HepG2 (cell line): ENCODE data around the gene FCER1G. TPM values are rescaled to one million over a fixed set of nuclear protein-coding genes. Genes with fewer than 3 reads are reported as not detected.
A peak's percentile ranks its signal among the peaks of the same experiment; 100 is the strongest.

Experiments
- CSRNP1 ChIP-seq: sonication (generic); formaldehyde crosslinking; IDR thresholded peaks from 2 replicates; pipeline ENCODE4 v1.8.1; 2023; ENCODE audit warnings: mild to moderate bottlenecking, missing genetic modification reagents
- HDAC1 ChIP-seq: sonication (generic); formaldehyde crosslinking; IDR thresholded peaks from 2 replicates; pipeline ENCODE4 v1.5.1; 2020; ENCODE audit warnings: mild to moderate bottlenecking, missing genetic modification reagents
- HHEX ChIP-seq: IDR thresholded peaks from 2 replicates; pipeline ENCODE4 v1.6.1; 2016; ENCODE audit warnings: control low read depth
- HNF4A ChIP-seq: sonication (generic); formaldehyde crosslinking; IDR thresholded peaks from 2 replicates; pipeline ENCODE4 v1.4.0; 2020; ENCODE audit warnings: missing genetic modification reagents
- RNF2 ChIP-seq: fragments of 450-650 bp; conservative IDR thresholded peaks from 2 replicates; pipeline ENCODE4 v1.6.1; 2016; ENCODE audit warnings: low read depth
- UBTF ChIP-seq: sonication (generic); formaldehyde crosslinking; IDR thresholded peaks from 2 replicates; pipeline ENCODE4 v1.4.0; 2020; ENCODE audit warnings: mild to moderate bottlenecking, missing genetic modification reagents
- ZBTB34 ChIP-seq: sonication (generic); formaldehyde crosslinking; IDR thresholded peaks from 2 replicates; pipeline ENCODE4 v1.8.0; 2022; ENCODE audit warnings: mild to moderate bottlenecking, missing genetic modification reagents
- ZIK1 ChIP-seq: sonication (generic); formaldehyde crosslinking; IDR thresholded peaks from 2 replicates; pipeline ENCODE4 v1.5.0; 2020; ENCODE audit warnings: mild to moderate bottlenecking, low read depth, missing genetic modification reagents, borderline replicate concordance
- ZNF331 ChIP-seq: sonication (generic); formaldehyde crosslinking; IDR thresholded peaks from 2 replicates; pipeline ENCODE4 v1.4.0; 2020; ENCODE audit warnings: missing genetic modification reagents
- ZNF556 ChIP-seq: sonication (generic); formaldehyde crosslinking; IDR thresholded peaks from 2 replicates; pipeline ENCODE4 v1.4.0; 2020; ENCODE audit warnings: mild to moderate bottlenecking, missing genetic modification reagents, borderline replicate concordance
- ZNF710 ChIP-seq: sonication (generic); formaldehyde crosslinking; IDR thresholded peaks from 2 replicates; pipeline ENCODE4 v1.5.0; 2020; ENCODE audit warnings: mild to moderate bottlenecking, missing genetic modification reagents, borderline replicate concordance
- ZNF816 ChIP-seq: sonication (generic); formaldehyde crosslinking; IDR thresholded peaks from 2 replicates; pipeline ENCODE4 v1.8.0; 2022; ENCODE audit warnings: missing genetic modification reagents, mild to moderate bottlenecking, borderline replicate concordance
- polyA plus RNA-seq, 8 experiments: library from polyadenylated mRNA; depleted of rRNA in 3 of 8; stranded (reverse) in 7 of 8; unstranded in 1 of 8; fragments of >200 nt; fragmentation: Illumina TruSeq in 4 of 8; extraction: Trizol in 4 of 8; gene quantifications; 2 replicates each; pipeline versions ENCODE4 v1.2.1 to v1.2.3, GENCODE V29; 2011 to 2016; ENCODE audit warnings: low read depth in 4 of 8, missing spikeins in 1 of 8, mixed read lengths in 1 of 8; ENCODE audit not compliant: insufficient read depth in 1 of 8
- total RNA-seq, 5 experiments: library from RNA; depleted of rRNA; stranded (reverse); fragments of >200 nt; fragmentation: Illumina TruSeq; extraction: Trizol; gene quantifications; 2 replicates each; pipeline ENCODE4 v1.2.3, GENCODE V29; 2016; ENCODE audit warnings: low read depth in 1 of 5
- TF ChIP-seq, protein P1 (sequence below), 2 experiments: sonication (generic) in 1 of 2; formaldehyde crosslinking in 1 of 2; IDR thresholded peaks; 2 replicates each; pipeline versions ENCODE4 v1.4.0 to v1.6.1; 2016 to 2020; ENCODE audit warnings: borderline replicate concordance in 1 of 2, low read depth in 1 of 2, mild to moderate bottlenecking in 1 of 2, missing genetic modification reagents in 1 of 2

FCER1G gene
- total and polyA plus RNA-seq, 2 of the 13 experiments (the other 11 are each of a cell fraction or from before 2014, with no cell fraction given), result 1.3 to 6.4 TPM

GRCh38 chr1:161223805-161224694, 9.0 kb downstream of the FCER1G start (continued):
- TF ChIP-seq, protein P1, sequence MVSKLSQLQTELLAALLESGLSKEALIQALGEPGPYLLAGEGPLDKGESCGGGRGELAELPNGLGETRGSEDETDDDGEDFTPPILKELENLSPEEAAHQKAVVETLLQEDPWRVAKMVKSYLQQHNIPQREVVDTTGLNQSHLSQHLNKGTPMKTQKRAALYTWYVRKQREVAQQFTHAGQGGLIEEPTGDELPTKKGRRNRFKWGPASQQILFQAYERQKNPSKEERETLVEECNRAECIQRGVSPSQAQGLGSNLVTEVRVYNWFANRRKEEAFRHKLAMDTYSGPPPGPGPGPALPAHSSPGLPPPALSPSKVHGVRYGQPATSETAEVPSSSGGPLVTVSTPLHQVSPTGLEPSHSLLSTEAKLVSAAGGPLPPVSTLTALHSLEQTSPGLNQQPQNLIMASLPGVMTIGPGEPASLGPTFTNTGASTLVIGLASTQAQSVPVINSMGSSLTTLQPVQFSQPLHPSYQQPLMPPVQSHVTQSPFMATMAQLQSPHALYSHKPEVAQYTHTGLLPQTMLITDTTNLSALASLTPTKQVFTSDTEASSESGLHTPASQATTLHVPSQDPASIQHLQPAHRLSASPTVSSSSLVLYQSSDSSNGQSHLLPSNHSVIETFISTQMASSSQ (IDR thresholded peaks at IDR 0.05; ENCODE audit: low read depth), result peak; percentile 93
- TF ChIP-seq, protein P1 (CRISPR knock-in tag; IDR thresholded peaks at IDR 0.05; ENCODE audit: borderline replicate concordance), result peak; percentile 96
- peak; percentile 23; the same call in 1 of the 2 replicates for TF ChIP-seq ZNF816 (CRISPR knock-in tag)
- no peak for TF ChIP-seq RNF2
- 0 out of 2 replicates have a peak, but pooled peaks have one; percentile 41 for TF ChIP-seq ZBTB34
- no peak for TF ChIP-seq UBTF (CRISPR knock-in tag)
- peak; percentile 87 for TF ChIP-seq HHEX
- 0 out of 2 replicates have a peak, but pooled peaks have one; percentile 3 for TF ChIP-seq CSRNP1 (CRISPR knock-in tag)
- 0 out of 2 replicates have a peak, but pooled peaks have one; percentile 41 for TF ChIP-seq ZNF556 (CRISPR knock-in tag)
- peak; percentile 39; the same call in 1 of the 2 replicates for TF ChIP-seq ZNF331 (CRISPR knock-in tag)
- TF ChIP-seq ZIK1, result no peak
- TF ChIP-seq HDAC1 (CRISPR knock-in tag), result peak; percentile 68
- TF ChIP-seq ZNF710 (CRISPR knock-in tag), result peak; percentile 77; the same call in 1 of the 2 replicates
- peak; percentile 89 for TF ChIP-seq HNF4A (CRISPR knock-in tag)
